Kidney (tissue), 14 donors: ENCODE measurements around the gene RARRES1. TPM values are rescaled to one million over a fixed set of nuclear protein-coding genes. Genes with fewer than 3 reads are reported as not detected.
A peak's percentile ranks its signal among the peaks of the same experiment; 100 is the strongest.

Experiments
- DNase-seq, 5 donors: peaks; one replicate each; pipeline ENCODE4 v3.0.0-alpha.2; 2013 to 2020
- FAIRE-seq: peaks from 2 replicates; lab custom pipeline; 2012; peaks lifted over from hg19 to GRCh38; lab: Jason Lieb, UNC
- H3K27ac ChIP-seq, 2 donors: one replicate each; pipeline ENCODE4 v1.7.0; 2013; ENCODE audit warnings: low read depth in 2 of 2, low read length in 2 of 2, inconsistent platforms in 1 of 2
- H3K27me3 ChIP-seq: one replicate; pipeline ENCODE4 v1.7.1; 2013; ENCODE audit warnings: low read length, inconsistent platforms; ENCODE audit not compliant: control insufficient read depth, insufficient read depth
- H3K36me3 ChIP-seq, 3 donors: one replicate each; pipeline versions ENCODE4 v1.7.0 to v1.7.1; 2013; ENCODE audit warnings: low read length in 3 of 3, control low read depth in 1 of 3, inconsistent platforms in 1 of 3; ENCODE audit not compliant: insufficient read depth in 3 of 3, control insufficient read depth in 2 of 3
- H3K4me1 ChIP-seq, 3 donors: one replicate each; pipeline versions ENCODE4 v1.7.0 to v1.7.1; 2013; ENCODE audit warnings: low read length in 3 of 3, inconsistent platforms in 1 of 3, low read depth in 1 of 3; ENCODE audit not compliant: control insufficient read depth in 2 of 3, insufficient read depth in 2 of 3
- H3K4me3 ChIP-seq, 3 donors: one replicate each; pipeline versions ENCODE4 v1.7.0 to v1.8.1; 2013; ENCODE audit warnings: low read length in 3 of 3, control low read depth in 1 of 3, inconsistent platforms in 1 of 3
- H3K9ac ChIP-seq, 3 donors: one replicate each; pipeline versions ENCODE4 v1.7.0 to v1.7.1; 2013; ENCODE audit warnings: low read length in 3 of 3, control low read depth in 1 of 3, inconsistent platforms in 1 of 3
- H3K9me3 ChIP-seq, 3 donors: one replicate each; pipeline versions ENCODE4 v1.7.0 to v1.7.1; 2013; ENCODE audit warnings: low read length in 3 of 3, control low read depth in 1 of 3, inconsistent platforms in 1 of 3; ENCODE audit not compliant: control insufficient read depth in 2 of 3, insufficient read depth in 1 of 3
- intact Hi-C: fragments of 100-400 bp; cut with DNase I; formaldehyde crosslinking; loops from one replicate; pipeline ENCODE4 v1.11.1; 2022
- polyA plus RNA-seq: library from polyadenylated mRNA; stranded (reverse); fragments of 350-450 nt; fragmentation: Illumina TruSeq; extraction: RNeasy Lipid Tissue Mini Kit (QIAGEN cat#74804); gene quantifications from one replicate; pipeline ENCODE4 v1.2.3, GENCODE V29; 2014; ENCODE audit warnings: low read depth, low replicate concordance; ENCODE audit not compliant: insufficient read depth
- total RNA-seq: library from RNA; stranded (reverse); fragmentation: NEBNext Ultra II Directional; extraction: Animal tissue kit (Norgen Biotek cat#: 25700); gene quantifications from one replicate; pipeline ENCODE4 v1.2.1, GENCODE V29; 2021
- TF ChIP-seq, protein P1 (sequence below): IDR thresholded peaks from 3 replicates; pipeline ENCODE4 v1.5.1; 2012; ENCODE audit warnings: mild to moderate bottlenecking, moderate library complexity, borderline replicate concordance; ENCODE audit not compliant: insufficient read depth; ENCODE audit errors: extremely low read depth
- donor health status: control.
- donor health status: control.
- donor health status: control.
- donor health status: control.
- donor health status: control.
- donor health status: DM: yes; HTN: yes; CAD: no.
- donor health status: Normal renal cell carcinoma (clear cell type).

RARRES1 gene
- total and polyA plus RNA-seq, 2 donors from 2014 or later = 10.3 to 94.0 TPM

DNA sequence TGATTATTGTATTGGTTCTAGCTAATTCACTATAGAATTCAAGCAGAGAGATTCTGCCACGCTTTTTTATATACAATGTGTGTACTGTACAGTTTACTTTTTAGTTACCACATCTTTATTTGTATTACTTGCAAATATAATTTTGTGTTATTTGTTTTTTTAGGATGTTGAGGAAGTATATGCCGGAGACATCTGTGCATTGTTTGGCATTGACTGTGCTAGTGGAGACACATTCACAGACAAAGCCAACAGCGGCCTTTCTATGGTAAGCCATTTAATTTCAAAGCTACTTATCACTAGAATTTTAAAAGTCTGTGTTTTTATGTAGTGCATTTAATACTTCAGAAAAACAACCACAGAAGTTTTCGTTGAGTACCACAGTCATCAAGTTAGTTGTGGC is 71.5 kb downstream of the RARRES1 start:
- Histone ChIP-seq H3K9ac (no peak overlapping the region), H3K4me1 (no peaks in the 10 kb centered on the region), H3K27ac (no peak overlapping the region), H3K27me3 (no peaks in the 10 kb centered on the region), H3K4me3 (no peak overlapping the region), H3K36me3 (peaks cover 2 to 39% (median 29%) of the 10 kb centered on the region in 3 donors), H3K9me3 (no peaks in the 10 kb centered on the region)
- intact Hi-C loops = loop anchor here (10.0 kb wide), 1 partner anchor 134 kb away; no protein-coding TSS in a partner anchor
- FAIRE-seq = no peak
- TF ChIP-seq, protein P1, sequence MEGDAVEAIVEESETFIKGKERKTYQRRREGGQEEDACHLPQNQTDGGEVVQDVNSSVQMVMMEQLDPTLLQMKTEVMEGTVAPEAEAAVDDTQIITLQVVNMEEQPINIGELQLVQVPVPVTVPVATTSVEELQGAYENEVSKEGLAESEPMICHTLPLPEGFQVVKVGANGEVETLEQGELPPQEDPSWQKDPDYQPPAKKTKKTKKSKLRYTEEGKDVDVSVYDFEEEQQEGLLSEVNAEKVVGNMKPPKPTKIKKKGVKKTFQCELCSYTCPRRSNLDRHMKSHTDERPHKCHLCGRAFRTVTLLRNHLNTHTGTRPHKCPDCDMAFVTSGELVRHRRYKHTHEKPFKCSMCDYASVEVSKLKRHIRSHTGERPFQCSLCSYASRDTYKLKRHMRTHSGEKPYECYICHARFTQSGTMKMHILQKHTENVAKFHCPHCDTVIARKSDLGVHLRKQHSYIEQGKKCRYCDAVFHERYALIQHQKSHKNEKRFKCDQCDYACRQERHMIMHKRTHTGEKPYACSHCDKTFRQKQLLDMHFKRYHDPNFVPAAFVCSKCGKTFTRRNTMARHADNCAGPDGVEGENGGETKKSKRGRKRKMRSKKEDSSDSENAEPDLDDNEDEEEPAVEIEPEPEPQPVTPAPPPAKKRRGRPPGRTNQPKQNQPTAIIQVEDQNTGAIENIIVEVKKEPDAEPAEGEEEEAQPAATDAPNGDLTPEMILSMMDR = no peak
- DNase-seq = no peak

DNA sequence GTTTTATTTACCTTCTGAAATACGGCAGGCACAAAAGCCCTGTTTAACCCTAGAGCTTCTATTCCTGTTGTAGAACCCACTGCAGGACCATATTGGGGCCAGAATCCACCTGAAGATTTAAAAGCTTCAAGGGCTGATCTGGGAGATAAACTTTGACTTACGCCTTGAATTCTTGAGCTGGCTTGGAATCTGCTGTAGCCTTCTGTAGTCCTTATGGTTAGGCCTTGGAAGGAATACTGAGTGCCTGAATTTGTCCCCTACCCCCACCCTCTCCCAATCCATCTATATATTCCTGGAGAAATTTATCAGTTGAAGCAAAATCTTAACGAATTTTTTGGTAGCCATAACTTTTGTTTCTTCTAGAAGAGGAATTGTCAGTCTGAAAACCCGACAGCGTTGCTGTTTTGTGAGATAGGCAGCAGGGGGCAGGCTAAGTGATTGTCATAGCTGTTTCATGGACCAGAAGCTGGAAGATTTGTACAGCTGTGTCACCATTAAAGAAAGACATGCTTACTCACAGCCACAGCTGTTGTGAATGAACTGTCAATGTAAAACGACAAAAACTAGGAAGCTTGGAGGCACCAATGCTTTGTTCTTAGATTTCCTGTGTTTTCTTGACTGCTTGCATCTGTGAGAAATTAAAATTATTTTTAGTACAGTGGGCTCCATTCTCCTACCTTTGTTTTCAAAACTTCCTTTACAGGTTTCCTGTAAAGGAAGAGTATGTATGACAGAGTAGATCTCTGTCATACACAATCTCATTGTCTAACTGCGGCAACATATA is 72.6 kb downstream of the RARRES1 start:
- Histone ChIP-seq H3K9ac (no peak overlapping the region), H3K4me3 (no peak overlapping the region), H3K9me3 (no peaks in the 10 kb centered on the region), H3K36me3 (peaks cover 2 to 33% (median 25%) of the 10 kb centered on the region in 3 donors), H3K27ac (peak overlapping the region in 1 of 2 donors; percentile 28), H3K27me3 (no peaks in the 10 kb centered on the region), H3K4me1 (no peaks in the 10 kb centered on the region)
- FAIRE-seq (peak; percentile 82), DNase-seq (peak in 3 of 5 donors; percentile 41 to 82 (median 52))
- TF ChIP-seq, protein P1 = peak; percentile 57
- intact Hi-C loops = loop anchor here (10.0 kb wide), 1 partner anchor 135 kb away; no protein-coding TSS in a partner anchor

DNA sequence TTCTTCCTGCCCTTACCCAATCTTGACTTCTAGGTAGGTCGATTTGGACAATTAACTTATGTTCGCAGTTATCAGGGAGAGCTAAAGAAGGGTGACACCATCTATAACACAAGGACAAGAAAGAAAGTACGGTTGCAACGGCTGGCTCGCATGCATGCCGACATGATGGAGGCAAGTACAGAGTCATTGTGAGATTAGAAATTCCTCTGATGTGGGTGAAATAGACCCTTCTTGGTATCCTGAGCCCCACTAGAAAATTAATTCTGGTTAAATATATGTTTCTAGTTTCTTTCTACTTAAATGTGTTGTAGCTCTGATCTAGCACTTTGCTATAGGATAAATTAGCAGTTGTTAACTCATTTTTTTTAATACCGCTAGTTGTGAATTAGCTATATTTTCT is 73.4 kb downstream of the RARRES1 start:
- no peak overlapping the region for H3K27ac ChIP-seq
- intact Hi-C loops = no loop called here
- H3K9ac ChIP-seq = no peak overlapping the region
- no peak overlapping the region for H3K4me3 ChIP-seq
- TF ChIP-seq, protein P1 = no peak
- peaks cover 2 to 27% (median 19%) of the 10 kb centered on the region in 3 donors for H3K36me3 ChIP-seq
- no peaks in the 10 kb centered on the region for H3K4me1 ChIP-seq
- DNase-seq = no peak
- no peaks in the 10 kb centered on the region for H3K27me3 ChIP-seq
- no peaks in the 10 kb centered on the region for H3K9me3 ChIP-seq
- FAIRE-seq = no peak
